Measurements from ENCODE around the gene KRT20.

Gene KRT20

GRCh38 chr17:40849723-40850122 is 35.3 kb downstream of the KRT20 start:
- no peak for DNase-seq

GRCh38 chr17:40848583-40849235 is 36.3 kb downstream of the KRT20 start:
- no peak for DNase-seq

- no peak for DNase-seq
Observed at GRCh38 chr17:40846515-40847144, 38.4 kb downstream of the KRT20 start.

GRCh38 chr17:40844671-40845107 is 40.4 kb downstream of the KRT20 start:
- DNase-seq: no peak

- no peak for DNase-seq
Observed at GRCh38 chr17:40843242-40843641, 41.8 kb downstream of the KRT20 start.

- no peak for DNase-seq
Observed at GRCh38 chr17:40841246-40841645, 43.8 kb downstream of the KRT20 start.

GRCh38 chr17:40839194-40839593 is 45.8 kb downstream of the KRT20 start:
- DNase-seq: no peak

- DNase-seq: no peak
Observed at GRCh38 chr17:40836020-40836419, 49.0 kb downstream of the KRT20 start.

- DNase-seq: no peak
Observed at GRCh38 chr17:40833882-40834281, 51.2 kb downstream of the KRT20 start.

- no peak for DNase-seq
Observed at GRCh38 chr17:40832840-40833239, 52.2 kb downstream of the KRT20 start.

- no peak for DNase-seq
Observed at GRCh38 chr17:40830085-40830776, 54.8 kb downstream of the KRT20 start.

- no peak for DNase-seq
Observed at GRCh38 chr17:40828454-40829044, 56.5 kb downstream of the KRT20 start.

GRCh38 chr17:40827746-40828453 is 57.1 kb downstream of the KRT20 start:
- DNase-seq: no peak

Data from T-helper 9 cell (primary cell).